NB4 (cell line): Measurements from ENCODE around the gene PCNT.

Experiments used
- POLR2A ChIP-seq: IDR thresholded peaks from 2 replicates; pipeline ENCODE4 v1.6.1; 2011; ENCODE audit warnings: mild to moderate bottlenecking; ENCODE audit not compliant: insufficient read length; ENCODE audit errors: extremely low read depth
- TF ChIP-seq, protein P1 (sequence below): IDR thresholded peaks from one replicate; pipeline ENCODE4 v1.5.1; 2012; ENCODE audit warnings: low read depth, low read length
- TF ChIP-seq, protein P2 (sequence below): IDR thresholded peaks from 2 replicates; pipeline ENCODE4 v1.6.1; 2011; ENCODE audit warnings: low read depth, low read length

DNA sequence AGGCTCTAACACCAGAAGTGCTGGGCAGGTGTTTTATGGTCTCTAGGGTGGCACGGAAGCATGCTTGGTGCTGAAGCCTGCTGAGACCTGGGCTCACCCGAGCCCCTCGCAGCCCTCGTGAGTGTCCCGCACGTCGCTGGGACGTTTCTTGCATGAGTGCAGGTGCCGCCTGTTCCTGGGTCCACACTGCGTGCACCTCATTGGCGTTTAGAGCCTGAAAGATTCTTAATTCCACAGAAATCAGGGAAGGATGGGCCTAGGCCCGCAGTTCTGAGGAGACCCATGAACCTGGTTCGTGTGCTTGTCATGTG lies 91.0 kb downstream of the PCNT start:
- TF ChIP-seq, protein P1, sequence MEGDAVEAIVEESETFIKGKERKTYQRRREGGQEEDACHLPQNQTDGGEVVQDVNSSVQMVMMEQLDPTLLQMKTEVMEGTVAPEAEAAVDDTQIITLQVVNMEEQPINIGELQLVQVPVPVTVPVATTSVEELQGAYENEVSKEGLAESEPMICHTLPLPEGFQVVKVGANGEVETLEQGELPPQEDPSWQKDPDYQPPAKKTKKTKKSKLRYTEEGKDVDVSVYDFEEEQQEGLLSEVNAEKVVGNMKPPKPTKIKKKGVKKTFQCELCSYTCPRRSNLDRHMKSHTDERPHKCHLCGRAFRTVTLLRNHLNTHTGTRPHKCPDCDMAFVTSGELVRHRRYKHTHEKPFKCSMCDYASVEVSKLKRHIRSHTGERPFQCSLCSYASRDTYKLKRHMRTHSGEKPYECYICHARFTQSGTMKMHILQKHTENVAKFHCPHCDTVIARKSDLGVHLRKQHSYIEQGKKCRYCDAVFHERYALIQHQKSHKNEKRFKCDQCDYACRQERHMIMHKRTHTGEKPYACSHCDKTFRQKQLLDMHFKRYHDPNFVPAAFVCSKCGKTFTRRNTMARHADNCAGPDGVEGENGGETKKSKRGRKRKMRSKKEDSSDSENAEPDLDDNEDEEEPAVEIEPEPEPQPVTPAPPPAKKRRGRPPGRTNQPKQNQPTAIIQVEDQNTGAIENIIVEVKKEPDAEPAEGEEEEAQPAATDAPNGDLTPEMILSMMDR = no peak
- no peak for TF ChIP-seq POLR2A
- TF ChIP-seq, protein P2, sequence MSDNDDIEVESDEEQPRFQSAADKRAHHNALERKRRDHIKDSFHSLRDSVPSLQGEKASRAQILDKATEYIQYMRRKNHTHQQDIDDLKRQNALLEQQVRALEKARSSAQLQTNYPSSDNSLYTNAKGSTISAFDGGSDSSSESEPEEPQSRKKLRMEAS = no peak
